Measurements from ENCODE around the gene PGAP3.

GRCh38 chr17:39703913-39704312 lies 16.1 kb upstream of the PGAP3 start:
- no peak for TF ChIP-seq CTCF (conservative IDR thresholded peaks at IDR 0.05; ENCODE audit: low read depth, low read length)
- TF ChIP-seq BHLHE40 (IDR thresholded peaks at IDR 0.05; ENCODE audit: low read depth, low read length): no peak
- TF ChIP-seq POLR2A (IDR thresholded peaks at IDR 0.05; ENCODE audit: low read depth, low read length): no peak
- no peak for TF ChIP-seq MAFK (IDR thresholded peaks at IDR 0.05; ENCODE audit: low read depth, low read length)
- TF ChIP-seq RFX5 (IDR thresholded peaks at IDR 0.05; ENCODE audit: low read depth, low read length): no peak
- no peak for TF ChIP-seq RAD21 (IDR thresholded peaks at IDR 0.05; ENCODE audit: low read length)
- TF ChIP-seq RCOR1 (IDR thresholded peaks at IDR 0.05; ENCODE audit: insufficient replicate concordance, low read length): no peak

All from IMR-90 (cell line).